SK-N-SH treated with all-trans-retinoic acid at 6 μM for 48 hours (cell line): ENCODE results near the gene DHX16.

ENCODE experiments used
- ARNTL ChIP-seq: fragments of 450-650 bp; formaldehyde crosslinking; IDR thresholded peaks from 2 replicates; pipeline ENCODE4 v1.5.0; 2020; ENCODE audit warnings: low read depth, mild to moderate bottlenecking, moderate library complexity, borderline replicate concordance
- BACH2 ChIP-seq: fragments of 250-450 bp; sonication (Bioruptor Pico); IDR thresholded peaks from 2 replicates; pipeline ENCODE4 v1.9.0; 2021; ENCODE audit warnings: mild to moderate bottlenecking, borderline replicate concordance
- CREB5 ChIP-seq: fragments of 250-450 bp; sonication (Bioruptor Pico); IDR thresholded peaks from 2 replicates; pipeline ENCODE4 v1.5.1; 2020; ENCODE audit warnings: low read depth, mild to moderate bottlenecking, moderate library complexity
- CSDC2 ChIP-seq: fragments of 250-450 bp; sonication (Bioruptor Pico); IDR thresholded peaks from 2 replicates; pipeline ENCODE4 v1.5.0; 2020; ENCODE audit warnings: mild to moderate bottlenecking, moderate library complexity
- ISL1 ChIP-seq: fragments of 250-450 bp; sonication (Bioruptor Pico); IDR thresholded peaks from 2 replicates; pipeline ENCODE4 v2.1.2; 2022; ENCODE audit warnings: mild to moderate bottlenecking, moderate library complexity
- PATZ1 ChIP-seq: fragments of 250-450 bp; sonication (Bioruptor Pico); IDR thresholded peaks from 2 replicates; pipeline ENCODE4 v1.8.0; 2020; ENCODE audit warnings: mild to moderate bottlenecking, moderate library complexity, borderline replicate concordance
- PPARA ChIP-seq: fragments of 250-450 bp; sonication (Bioruptor Pico); IDR thresholded peaks from 2 replicates; pipeline ENCODE4 v1.5.0; 2020; ENCODE audit warnings: mild to moderate bottlenecking, borderline replicate concordance
- RARB ChIP-seq: fragments of 250-450 bp; sonication (Bioruptor Pico); IDR thresholded peaks from 2 replicates; pipeline ENCODE4 v1.8.0; 2021; ENCODE audit warnings: mild to moderate bottlenecking, moderate library complexity
- SNAI2 ChIP-seq: fragments of 250-450 bp; sonication (Bioruptor Pico); IDR thresholded peaks from 2 replicates; pipeline ENCODE4 v1.5.0; 2020; ENCODE audit warnings: mild to moderate bottlenecking, moderate library complexity
- TCF4 ChIP-seq: fragments of 250-450 bp; sonication (Bioruptor Pico); IDR thresholded peaks from 2 replicates; pipeline ENCODE4 v1.8.0; 2021; ENCODE audit warnings: mild to moderate bottlenecking, moderate library complexity, borderline replicate concordance
- TOX ChIP-seq: fragments of 250-450 bp; sonication (Bioruptor Pico); IDR thresholded peaks from 2 replicates; pipeline ENCODE4 v1.8.0; 2021; ENCODE audit warnings: mild to moderate bottlenecking, moderate library complexity, borderline replicate concordance
- ZFP3 ChIP-seq: fragments of 250-450 bp; sonication (Bioruptor Pico); IDR thresholded peaks from 2 replicates; pipeline ENCODE4 v1.5.0; 2020; ENCODE audit warnings: mild to moderate bottlenecking, moderate library complexity
- ZFP30 ChIP-seq: fragments of 450-650 bp; formaldehyde crosslinking; IDR thresholded peaks from 2 replicates; pipeline ENCODE4 v1.5.0; 2022; ENCODE audit warnings: mild to moderate bottlenecking, moderate library complexity
- ZNF8 ChIP-seq: fragments of 450-650 bp; formaldehyde crosslinking; IDR thresholded peaks from 2 replicates; pipeline ENCODE4 v1.5.0; 2020; ENCODE audit warnings: mild to moderate bottlenecking, moderate library complexity

GRCh38 chr6:30670760-30671527 lies 1.9 kb downstream of the DHX16 start:
- TF ChIP-seq ISL1 (no peak), TCF4 (CRISPR knock-in tag) (no peak), CREB5 (CRISPR knock-in tag) (no peak), RARB (CRISPR knock-in tag) (no peak), TOX (no peak), PATZ1 (no peak), ARNTL (CRISPR knock-in tag) (no peak), CSDC2 (CRISPR knock-in tag) (no peak), ZFP30 (CRISPR knock-in tag) (no peak), ZNF8 (CRISPR knock-in tag) (no peak), ZFP3 (CRISPR knock-in tag) (no peak), SNAI2 (CRISPR knock-in tag) (no peak), BACH2 (no peak), PPARA (CRISPR knock-in tag) (no peak)
